Measurements from ENCODE around the gene CRYBA1. TPM values are rescaled to one million over a fixed set of nuclear protein-coding genes. Genes with fewer than 3 reads are reported as not detected.

CRYBA1 gene
- total RNA-seq, 1 experiment from 2014 or later = not detected

- no peak overlapping the region for H3K27ac ChIP-seq (ENCODE audit: low read depth, low read length)
- no peak overlapping the region for H3K9ac ChIP-seq (ENCODE audit: low read length)
- DNase-seq (ENCODE audit: low read depth, low spot score) (no peak), ATAC-seq (no peak)
- no peaks in the 10 kb centered on the region for H3K9me3 ChIP-seq (ENCODE audit: control insufficient read depth in 1 of 2, insufficient read depth in 1 of 2, low read depth in 1 of 2, low read length in 2 of 2)
- no peak overlapping the region for H3K4me3 ChIP-seq (replicated peaks in 1 of 2; ENCODE audit: low read depth in 1 of 2, low read length in 2 of 2)
- H3K36me3 ChIP-seq (ENCODE audit: control insufficient read depth in 1 of 2, insufficient read depth in 2 of 2, low read length in 2 of 2) = 0 out of 4 replicates have a peak, but pooled peaks cover 0 to 4% of the 10 kb centered on the region in 2 experiments
- POLR2A ChIA-PET = no interaction called here
- no TSS peak for BruUV-seq (replicated peaks)
- RAD21 ChIA-PET (ENCODE audit: low non-redundant PET in 1 of 2, low total read pairs in 2 of 2, uncharacterized antibody in 2 of 2, unreplicated experiment in 2 of 2) = no interaction called here
- no peaks in the 10 kb centered on the region for H3K27me3 ChIP-seq (ENCODE audit: insufficient read depth, low read length)
- H3K4me1 ChIP-seq (ENCODE audit: control insufficient read depth in 1 of 2, insufficient read depth in 2 of 2, low read length in 2 of 2) = no peaks in the 10 kb centered on the region
- TF ChIP-seq JUND (IDR thresholded peaks at IDR 0.05) = no peak
- TF ChIP-seq CEBPB (IDR thresholded peaks at IDR 0.05; ENCODE audit: low read depth) = no peak
- no peak for TF ChIP-seq YY1 (IDR thresholded peaks at IDR 0.05; ENCODE audit: extremely low read depth, insufficient replicate concordance, low read depth, low read length)
- no peak for TF ChIP-seq ZBTB33 (IDR thresholded peaks at IDR 0.05; ENCODE audit: extremely low read depth, insufficient replicate concordance, low read length)
- TF ChIP-seq REST (IDR thresholded peaks at IDR 0.05; ENCODE audit: low read depth) = no peak
- no peak for TF ChIP-seq SP1 (IDR thresholded peaks at IDR 0.05; ENCODE audit: low read depth)
- no peak for TF ChIP-seq MAX (IDR thresholded peaks at IDR 0.05)
- no peak for TF ChIP-seq RAD21 (IDR thresholded peaks at IDR 0.05; ENCODE audit: low read depth)
- no peak for TF ChIP-seq EZH2phosphoT487 (IDR thresholded peaks at IDR 0.05; ENCODE audit: borderline replicate concordance)
- no peak for TF ChIP-seq CBX3 (IDR thresholded peaks at IDR 0.05; ENCODE audit: low read depth)
- TF ChIP-seq ELF1 (IDR thresholded peaks at IDR 0.05; ENCODE audit: borderline replicate concordance, low read depth) = no peak
- no peak for TF ChIP-seq EGR1 (IDR thresholded peaks at IDR 0.05; ENCODE audit: low read depth)
- no peak for TF ChIP-seq ZFX (IDR thresholded peaks at IDR 0.05)
- TF ChIP-seq FOSL1 (IDR thresholded peaks at IDR 0.05; ENCODE audit: low read depth) = no peak
- no peak for TF ChIP-seq CTCF (IDR thresholded peaks at IDR 0.05 in 2 of 3, conservative IDR thresholded peaks at IDR 0.05 in 1 of 3; ENCODE audit: borderline replicate concordance in 1 of 3, insufficient read depth in 1 of 3, low read depth in 2 of 3, low read length in 2 of 3)
- TF ChIP-seq SRF (IDR thresholded peaks at IDR 0.05; ENCODE audit: low read depth) = no peak
- no peak for TF ChIP-seq EZH2 (IDR thresholded peaks at IDR 0.05)
- TF ChIP-seq POLR2A (IDR thresholded peaks at IDR 0.05; ENCODE audit: borderline replicate concordance, extremely low read depth, insufficient read depth, insufficient read length) = no peak
- no peak for TF ChIP-seq TCF7L2 (IDR thresholded peaks at IDR 0.05; ENCODE audit: borderline replicate concordance, extremely low read depth, insufficient read depth, insufficient read length)
- no peaks in the 10 kb centered on the region for H4K20me1 ChIP-seq (ENCODE audit: insufficient read depth)
- H3K4me2 ChIP-seq (ENCODE audit: low read length) = no peak overlapping the region
- H3K79me2 ChIP-seq (ENCODE audit: insufficient read depth, low read length) = peaks cover 6% of the 10 kb centered on the region; the same call in 1 of the 2 replicates
- H3K9me2 ChIP-seq (ENCODE audit: insufficient read depth) = no peaks in the 10 kb centered on the region
- CTCF ChIA-PET = interaction anchor here (1.4 kb wide), 1 partner anchor 63 kb away, joined by 3 read pairs; no protein-coding TSS in a partner anchor
- intact Hi-C loops (cut with micrococcal nuclease) = no loop called here
- H2AFZ ChIP-seq (ENCODE audit: low read depth, low read length, poor library complexity, severe bottlenecking) = no peak overlapping the region
Observed at GRCh38 chr17:29212681-29213121, 34.0 kb upstream of the CRYBA1 start.
